Keratinocyte (primary cell): ENCODE measurements around the gene CHL1. TPM values are rescaled to one million over a fixed set of nuclear protein-coding genes. Genes with fewer than 3 reads are reported as not detected.

ENCODE experiments used
- DNase-seq: peaks from one replicate; pipeline ENCODE4 v3.0.0-alpha.2; 2011; ENCODE audit warnings: low read depth, missing footprints, low spot score
- FAIRE-seq: peaks from 2 replicates; lab custom pipeline; 2011; peaks lifted over from hg19 to GRCh38; lab: Jason Lieb, UNC
- H2AFZ ChIP-seq: 2 replicates; pipeline ENCODE4 v1.6.0; 2012; ENCODE audit warnings: low read length, control low read depth, inconsistent platforms; ENCODE audit not compliant: control insufficient read depth
- H3K27ac ChIP-seq: 2 replicates; pipeline ENCODE4 v1.5.1; 2011; ENCODE audit warnings: low read length; ENCODE audit not compliant: control insufficient read depth, insufficient read depth
- H3K27me3 ChIP-seq: 3 replicates; pipeline ENCODE4 v1.6.0; 2011; ENCODE audit warnings: low read length; ENCODE audit not compliant: control insufficient read depth, insufficient read depth; ENCODE audit errors: extremely low read depth
- H3K36me3 ChIP-seq, 2 experiments: 2 replicates in 1 of 2; 3 replicates in 1 of 2; pipeline ENCODE4 v1.5.1; 2011; ENCODE audit warnings: low read length in 2 of 2, mild to moderate bottlenecking in 1 of 2; ENCODE audit not compliant: control insufficient read depth in 2 of 2, insufficient read depth in 2 of 2; ENCODE audit errors: extremely low read depth in 1 of 2
- H3K4me1 ChIP-seq: 3 replicates; pipeline ENCODE4 v1.5.1; 2011; ENCODE audit warnings: low read length; ENCODE audit not compliant: control insufficient read depth, insufficient read depth; ENCODE audit errors: extremely low read depth
- H3K4me2 ChIP-seq: 3 replicates; pipeline ENCODE4 v1.6.0; 2011; ENCODE audit warnings: low read depth, low read length; ENCODE audit not compliant: control insufficient read depth, insufficient read depth; ENCODE audit errors: extremely low read depth
- H3K4me3 ChIP-seq, 3 experiments: fragments of 200-600 bp in 1 of 3; sonication (generic) in 1 of 3; 2 replicates in 2 of 3; 3 replicates in 1 of 3; pipeline ENCODE4 v1.5.1; 2011 to 2016; ENCODE audit warnings: low read length in 3 of 3, mild to moderate bottlenecking in 3 of 3, control low read depth in 2 of 3, inconsistent platforms in 1 of 3, low read depth in 1 of 3, mixed read lengths in 1 of 3, mixed run types in 1 of 3, moderate library complexity in 1 of 3; ENCODE audit not compliant: control insufficient read depth in 2 of 3, insufficient read depth in 2 of 3; ENCODE audit errors: extremely low read depth in 1 of 3
- H3K79me2 ChIP-seq: 2 replicates; pipeline ENCODE4 v1.6.0; 2012; ENCODE audit warnings: low read length; ENCODE audit not compliant: control insufficient read depth, insufficient read depth
- H3K9ac ChIP-seq: 3 replicates; pipeline ENCODE4 v1.6.0; 2011; ENCODE audit warnings: low read length; ENCODE audit not compliant: control insufficient read depth, insufficient read depth; ENCODE audit errors: extremely low read depth
- H3K9me1 ChIP-seq: 3 replicates; pipeline ENCODE4 v1.6.0; 2011; ENCODE audit warnings: low read length; ENCODE audit not compliant: control insufficient read depth, insufficient read depth; ENCODE audit errors: extremely low read depth
- H3K9me3 ChIP-seq: 2 replicates; pipeline ENCODE4 v1.5.1; 2012; ENCODE audit warnings: low read depth, low read length; ENCODE audit not compliant: control insufficient read depth
- H4K20me1 ChIP-seq: 3 replicates; pipeline ENCODE4 v1.6.0; 2011; ENCODE audit warnings: low read length; ENCODE audit not compliant: control insufficient read depth, insufficient read depth; ENCODE audit errors: extremely low read depth
- EZH2 ChIP-seq: IDR thresholded peaks from one replicate; pipeline ENCODE4 v1.6.1; 2012; ENCODE audit warnings: inconsistent platforms, mild to moderate bottlenecking, low read length, moderate library complexity
- dilution Hi-C: fragments of 300-500 bp; cut with MboI; formaldehyde crosslinking; loops from one replicate; pipeline ENCODE4 v1.7.0; 2020; ENCODE audit warnings: low sequenced_read_pairs; ENCODE audit not compliant: extremely low pct_ligation_motif_present
- polyA plus RNA-seq, 5 experiments: library from polyadenylated mRNA; depleted of rRNA in 3 of 5; stranded (reverse) in 3 of 5; stranded (forward) in 1 of 5; unstranded in 1 of 5; fragments of >200 nt; gene quantifications; 1 replicate in 1 of 5; 2 replicates in 3 of 5; 3 replicates in 1 of 5; pipeline versions ENCODE4 v1.2.1 to v1.2.3, GENCODE V29; 2011 to 2012; ENCODE audit warnings: missing spikeins in 2 of 5, low read depth in 1 of 5, low replicate concordance in 1 of 5
- TF ChIP-seq, protein P1 (sequence below), 3 experiments: IDR thresholded peaks in 1 of 3; conservative IDR thresholded peaks in 1 of 3; optimal IDR thresholded peaks in 1 of 3; 2 replicates in 2 of 3; 3 replicates in 1 of 3; pipeline versions ENCODE3 to v1.5.1; 2011; ENCODE audit warnings: low read length in 3 of 3, mild to moderate bottlenecking in 3 of 3, moderate library complexity in 2 of 3, control low read depth in 1 of 3, inconsistent platforms in 1 of 3; ENCODE audit not compliant: insufficient read depth in 2 of 3; ENCODE audit errors: extremely low read depth in 1 of 3

CHL1 gene
- polyA plus RNA-seq, 1 donor (not counting 4 experiments of a cell fraction or from before 2014, with no cell fraction given), result 0.04 TPM

DNA sequence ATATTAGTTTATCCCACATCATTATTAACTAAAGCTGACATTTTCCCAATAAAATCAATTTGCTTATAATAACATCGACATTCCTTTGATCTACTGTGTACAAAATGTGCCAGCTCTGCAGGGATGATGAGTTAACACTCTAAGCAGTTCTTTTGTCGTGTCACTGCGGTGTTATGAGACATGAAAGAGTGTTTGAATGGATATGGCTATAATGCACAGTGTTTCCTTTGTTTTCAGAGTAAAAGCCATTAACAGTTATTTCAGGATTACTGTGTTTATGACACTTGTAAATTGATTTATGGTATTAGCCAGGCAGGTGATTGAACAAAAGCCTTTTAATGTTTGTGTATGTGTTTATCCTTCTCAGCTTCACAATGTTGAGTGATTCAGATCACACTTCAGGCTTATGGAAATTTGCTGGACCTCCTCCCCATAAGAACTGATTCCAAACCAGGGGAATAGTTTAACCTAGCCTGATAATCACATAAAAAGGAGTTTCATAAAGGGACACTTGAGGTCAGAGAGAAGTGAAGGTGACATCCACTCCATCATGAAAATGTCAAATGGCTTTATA is 115.7 kb downstream of the CHL1 start:
- FAIRE-seq (no peak), DNase-seq (no peak)
- Histone ChIP-seq H4K20me1 (no peaks in the 10 kb centered on the region), H2AFZ (no peak overlapping the region), H3K9ac (no peak overlapping the region), H3K9me3 (no peaks in the 10 kb centered on the region), H3K4me3 (no peak overlapping the region), H3K4me2 (no peak overlapping the region), H3K27me3 (no peaks in the 10 kb centered on the region), H3K36me3 (no peaks in the 10 kb centered on the region), H3K9me1 (no peaks in the 10 kb centered on the region), H3K4me1 (no peaks in the 10 kb centered on the region), H3K27ac (no peak overlapping the region), H3K79me2 (no peaks in the 10 kb centered on the region)
- dilution Hi-C loops, result no loop called here
- TF ChIP-seq, protein P1, sequence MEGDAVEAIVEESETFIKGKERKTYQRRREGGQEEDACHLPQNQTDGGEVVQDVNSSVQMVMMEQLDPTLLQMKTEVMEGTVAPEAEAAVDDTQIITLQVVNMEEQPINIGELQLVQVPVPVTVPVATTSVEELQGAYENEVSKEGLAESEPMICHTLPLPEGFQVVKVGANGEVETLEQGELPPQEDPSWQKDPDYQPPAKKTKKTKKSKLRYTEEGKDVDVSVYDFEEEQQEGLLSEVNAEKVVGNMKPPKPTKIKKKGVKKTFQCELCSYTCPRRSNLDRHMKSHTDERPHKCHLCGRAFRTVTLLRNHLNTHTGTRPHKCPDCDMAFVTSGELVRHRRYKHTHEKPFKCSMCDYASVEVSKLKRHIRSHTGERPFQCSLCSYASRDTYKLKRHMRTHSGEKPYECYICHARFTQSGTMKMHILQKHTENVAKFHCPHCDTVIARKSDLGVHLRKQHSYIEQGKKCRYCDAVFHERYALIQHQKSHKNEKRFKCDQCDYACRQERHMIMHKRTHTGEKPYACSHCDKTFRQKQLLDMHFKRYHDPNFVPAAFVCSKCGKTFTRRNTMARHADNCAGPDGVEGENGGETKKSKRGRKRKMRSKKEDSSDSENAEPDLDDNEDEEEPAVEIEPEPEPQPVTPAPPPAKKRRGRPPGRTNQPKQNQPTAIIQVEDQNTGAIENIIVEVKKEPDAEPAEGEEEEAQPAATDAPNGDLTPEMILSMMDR (optimal IDR thresholded peaks at IDR 0.05 in 1 of 3, IDR thresholded peaks at IDR 0.05 in 1 of 3, conservative IDR thresholded peaks at IDR 0.05 in 1 of 3; ENCODE audit: extremely low read depth in 1 of 3, insufficient read depth in 2 of 3, low read length in 3 of 3), result no peak
- no peak for TF ChIP-seq EZH2

DNA sequence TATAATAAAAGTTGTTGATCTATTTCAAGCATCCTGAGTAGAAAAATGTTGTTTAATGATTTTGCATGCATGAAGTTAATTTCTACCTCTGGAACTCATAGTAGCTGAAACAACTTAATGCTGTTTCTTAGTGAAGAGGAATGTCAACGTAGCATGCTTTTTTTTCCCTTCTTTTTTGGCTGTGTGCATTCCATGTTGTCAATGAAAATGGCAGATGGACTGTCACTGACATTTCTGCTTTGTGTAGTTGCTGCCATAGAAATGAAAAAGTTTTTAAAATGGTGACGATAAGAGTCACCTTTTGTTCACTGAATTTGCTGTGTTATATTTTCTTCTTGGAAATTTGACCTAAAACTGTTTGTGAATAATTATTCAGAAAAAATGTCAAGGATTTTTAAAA is 116.3 kb downstream of the CHL1 start:
- H3K27ac ChIP-seq, result no peak overlapping the region
- no peaks in the 10 kb centered on the region for H3K9me1 ChIP-seq
- no peaks in the 10 kb centered on the region for H3K36me3 ChIP-seq
- no peak overlapping the region for H3K9ac ChIP-seq
- no peak overlapping the region for H3K4me3 ChIP-seq
- no peaks in the 10 kb centered on the region for H3K9me3 ChIP-seq
- dilution Hi-C loops, result no loop called here
- no peaks in the 10 kb centered on the region for H3K79me2 ChIP-seq
- no peak overlapping the region for H3K4me2 ChIP-seq
- DNase-seq (no peak), FAIRE-seq (no peak)
- no peaks in the 10 kb centered on the region for H3K27me3 ChIP-seq
- H3K4me1 ChIP-seq, result no peaks in the 10 kb centered on the region
- no peaks in the 10 kb centered on the region for H4K20me1 ChIP-seq
- H2AFZ ChIP-seq, result no peak overlapping the region
- TF ChIP-seq, protein P1 (optimal IDR thresholded peaks at IDR 0.05 in 1 of 3, IDR thresholded peaks at IDR 0.05 in 1 of 3, conservative IDR thresholded peaks at IDR 0.05 in 1 of 3; ENCODE audit: extremely low read depth in 1 of 3, insufficient read depth in 2 of 3, low read length in 3 of 3), result no peak
- no peak for TF ChIP-seq EZH2
